IPS-18c (cell line): ENCODE results near the gene PLD1.
"Not testable (repeated sequence)": the region's sequence is repeated elsewhere in the genome, so short reads cannot be mapped to it uniquely, and the experiment has no call there.

Experiments
- H3K4me3 ChIP-seq: 2 replicates; pipeline ENCODE4 v1.7.0; 2013; ENCODE audit warnings: low read depth, mild to moderate bottlenecking, low read length, moderate library complexity; ENCODE audit not compliant: insufficient read depth
- H3K9me3 ChIP-seq: one replicate; pipeline ENCODE4 v1.6.1; 2013; ENCODE audit warnings: mild to moderate bottlenecking, low read length, moderate library complexity; ENCODE audit not compliant: control insufficient read depth, insufficient read depth

The PLD1 gene

DNA sequence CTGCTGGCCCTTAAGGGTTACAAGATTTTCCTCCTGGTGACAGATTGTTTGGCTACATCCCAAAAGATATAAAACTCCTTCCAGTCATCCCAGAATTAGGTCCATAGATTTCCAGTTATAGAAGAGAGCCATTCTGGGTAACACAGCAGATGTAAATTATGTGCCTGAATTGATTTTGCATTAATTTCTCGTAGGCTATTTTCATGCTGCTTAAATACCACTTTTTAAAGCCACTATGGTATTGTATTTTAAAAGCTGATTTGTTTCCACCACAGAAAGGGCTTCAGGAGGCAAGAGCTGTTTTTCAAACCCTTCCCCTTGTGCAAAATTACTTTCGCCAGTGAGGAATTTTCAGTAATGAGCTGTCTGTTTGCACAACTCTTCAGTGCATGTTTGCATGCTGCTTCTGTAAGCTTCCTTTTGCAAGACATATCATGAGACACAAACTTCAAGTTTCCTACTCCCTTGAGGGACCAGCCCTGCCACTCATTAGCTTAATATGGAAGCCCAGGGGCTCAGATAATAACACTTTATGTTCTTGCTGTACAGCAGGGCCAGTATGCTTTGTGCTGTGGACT is 244.7 kb downstream of the PLD1 start:
- no peaks in the 10 kb centered on the region for H3K9me3 ChIP-seq
- H3K4me3 ChIP-seq, result no peak overlapping the region

DNA sequence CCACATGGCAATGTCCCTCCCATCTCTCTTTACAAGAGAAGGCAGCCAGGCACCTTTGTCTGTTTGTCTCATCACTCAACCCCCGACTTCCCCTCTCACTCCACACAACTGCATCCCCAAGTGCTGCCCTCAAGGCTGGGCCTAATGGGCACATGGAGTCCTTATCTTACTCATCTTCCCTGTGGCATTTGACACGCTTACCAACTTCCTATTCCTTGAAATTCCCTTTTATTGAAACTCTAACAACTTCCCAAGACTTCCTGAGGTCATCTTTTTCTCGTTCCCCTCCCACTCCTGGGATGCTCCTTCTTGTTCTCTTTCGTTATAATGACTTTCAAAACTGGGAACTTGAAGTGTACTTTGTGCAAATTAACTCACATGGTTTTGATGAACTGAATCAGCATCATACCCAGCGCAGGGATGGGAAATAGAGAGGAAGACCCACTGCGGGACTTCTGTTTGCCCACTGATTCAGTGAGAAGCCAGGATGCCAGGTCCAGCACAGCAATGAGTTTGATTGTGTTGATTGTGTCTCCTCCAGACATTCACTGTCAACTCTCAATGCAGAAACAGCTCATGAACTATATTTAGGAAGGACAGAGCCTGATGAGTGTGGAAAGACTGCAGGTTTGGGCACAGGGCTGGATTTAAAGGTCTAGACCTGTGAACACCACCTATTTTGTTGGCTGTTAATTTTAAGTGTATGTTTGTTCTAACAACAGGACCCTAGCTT is 245.4 kb downstream of the PLD1 start:
- no peaks in the 10 kb centered on the region for H3K9me3 ChIP-seq
- no peak overlapping the region for H3K4me3 ChIP-seq

DNA sequence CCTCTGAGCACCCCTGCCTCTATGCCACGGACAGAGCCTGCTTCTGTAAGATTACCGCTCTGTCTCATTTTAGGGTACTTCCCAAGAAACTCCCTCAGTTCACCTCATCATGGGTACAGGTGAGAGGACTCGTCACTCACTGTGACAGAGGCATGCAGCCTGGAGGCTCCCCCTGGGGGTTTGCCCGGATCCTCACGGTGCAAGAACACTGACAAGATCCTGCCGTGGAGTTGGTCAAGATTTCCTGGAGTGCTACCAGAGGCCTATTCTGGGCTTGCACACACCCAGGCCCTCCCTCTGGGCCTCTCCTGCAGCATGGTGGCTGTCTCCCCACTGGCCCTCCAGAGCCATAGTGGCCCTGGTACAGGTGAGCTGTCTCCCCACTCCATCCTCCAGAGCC is 247.0 kb downstream of the PLD1 start:
- Histone ChIP-seq H3K4me3 (no peak overlapping the region), H3K9me3 (no peaks in the 10 kb centered on the region)

DNA sequence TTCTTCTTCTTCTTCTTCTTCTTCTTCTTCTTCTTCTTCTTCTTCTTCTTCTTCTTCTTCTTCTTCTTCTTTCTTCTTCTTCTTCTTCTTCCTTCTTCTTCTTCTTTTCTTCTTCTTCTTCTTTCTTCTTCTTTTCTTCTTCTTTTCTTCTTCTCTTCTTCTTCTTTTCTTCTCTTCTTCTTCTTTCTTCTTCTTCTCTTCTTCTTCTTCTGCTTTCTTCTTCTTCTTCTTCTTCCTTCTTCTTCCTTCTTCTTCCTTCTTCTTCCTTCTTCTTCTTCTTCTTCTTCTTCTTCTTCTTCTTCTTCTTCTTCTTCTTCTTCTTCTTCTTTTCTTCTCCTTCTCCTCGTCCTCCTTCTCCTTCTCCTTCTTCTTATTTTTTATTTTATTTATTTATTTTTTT is 247.8 kb downstream of the PLD1 start:
- not testable (repeated sequence) for H3K9me3 ChIP-seq

DNA sequence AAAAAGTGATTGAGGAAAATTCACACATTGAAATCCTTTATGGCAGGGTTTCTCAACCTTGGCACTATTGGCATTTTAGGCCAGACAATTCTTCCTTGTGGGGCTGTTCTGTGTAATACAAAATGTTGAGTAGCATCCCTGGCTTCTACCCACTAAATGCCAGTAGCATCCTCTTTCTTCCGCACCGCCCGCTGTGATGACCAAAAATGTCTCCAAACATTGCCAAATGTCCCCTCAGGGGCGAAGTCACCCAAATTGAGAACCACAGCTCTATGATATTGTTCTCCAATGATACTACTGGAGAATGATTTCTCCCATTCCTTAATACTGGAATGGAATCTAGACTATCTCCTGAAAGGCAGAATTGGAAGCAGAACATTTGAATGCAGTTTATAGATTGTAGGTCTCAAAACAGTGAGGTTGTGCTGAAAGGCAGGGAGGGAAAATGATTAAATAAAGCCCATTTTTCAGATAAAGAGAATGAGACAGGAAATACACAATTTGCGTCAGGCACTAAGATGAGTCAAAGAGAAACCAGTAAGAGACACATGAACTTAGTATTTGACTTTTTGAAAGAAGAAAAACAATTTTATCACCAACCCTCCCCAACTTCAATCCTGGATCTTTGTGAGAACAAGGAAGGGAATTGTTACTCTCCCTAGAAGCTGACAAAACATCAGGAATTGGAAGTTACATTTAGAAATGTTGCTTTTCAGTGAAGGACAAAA is 248.5 kb downstream of the PLD1 start:
- Histone ChIP-seq H3K9me3 (no peaks in the 10 kb centered on the region), H3K4me3 (no peak overlapping the region)

More for the DNA sequence above, 247.8 kb downstream of the PLD1 start:
- not testable (repeated sequence) for H3K4me3 ChIP-seq

DNA sequence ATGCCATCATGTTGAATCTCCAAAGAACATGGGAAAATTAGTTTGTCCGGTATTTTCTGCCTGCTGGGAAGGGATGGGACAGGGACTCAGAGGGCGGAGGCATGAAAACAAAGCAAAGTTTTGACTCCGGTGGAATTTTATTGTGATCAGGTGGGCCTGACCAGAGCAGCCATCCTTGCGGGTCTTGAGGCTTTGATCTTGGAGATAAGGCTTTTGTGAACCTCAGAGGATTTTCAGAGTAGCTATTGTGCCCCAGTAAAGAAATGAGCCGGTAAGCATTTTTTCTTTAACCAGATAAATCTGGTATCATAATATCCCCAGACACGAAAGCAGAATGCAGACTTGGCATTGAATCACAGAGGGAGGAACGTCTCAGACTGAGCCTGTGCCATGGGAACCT is 250.7 kb downstream of the PLD1 start:
- H3K4me3 ChIP-seq, result no peak overlapping the region
- no peaks in the 10 kb centered on the region for H3K9me3 ChIP-seq

DNA sequence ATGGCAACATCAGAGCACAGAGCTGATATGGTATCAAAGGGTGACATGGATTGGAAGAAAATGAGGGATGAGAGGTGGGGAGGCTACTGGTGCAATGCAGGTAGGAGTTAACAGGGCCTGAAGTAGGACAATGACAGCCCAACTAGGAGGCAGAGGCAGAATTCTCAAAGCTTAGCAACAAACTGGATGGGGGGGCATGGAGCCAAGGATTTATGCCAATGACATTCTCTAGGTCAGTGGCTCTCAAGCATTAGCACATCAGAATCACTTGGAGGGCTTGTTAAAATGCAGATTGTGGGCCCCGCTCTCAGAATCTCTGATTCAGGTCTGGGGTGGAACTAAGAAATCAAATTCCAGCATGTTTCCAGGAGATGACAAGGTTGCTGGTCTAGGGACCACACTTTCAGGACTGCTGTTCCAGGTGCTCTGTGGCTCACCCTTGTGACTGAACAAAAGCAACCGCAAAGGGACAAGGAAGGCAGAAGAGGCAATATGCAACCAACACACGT is 252.0 kb downstream of the PLD1 start:
- H3K4me3 ChIP-seq, result no peak overlapping the region

DNA sequence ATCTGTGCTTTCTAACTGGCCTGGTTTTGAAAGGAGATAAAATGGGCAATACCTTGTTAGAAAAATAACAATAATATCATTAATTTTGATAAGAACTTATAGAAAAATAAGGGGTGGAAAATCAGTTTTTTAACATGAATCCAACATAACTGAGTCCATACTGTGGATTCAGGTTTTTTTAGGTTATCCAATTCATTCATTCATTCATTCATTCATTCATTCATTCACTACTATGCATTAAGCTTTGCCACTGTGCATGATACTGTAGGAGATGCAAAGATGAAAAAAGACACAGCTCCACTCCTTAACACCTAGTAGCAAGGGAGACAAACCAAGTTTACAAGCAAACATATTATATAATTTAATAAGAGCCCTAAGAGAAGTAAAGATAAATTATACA is 253.1 kb downstream of the PLD1 start:
- Histone ChIP-seq H3K4me3 (no peak overlapping the region), H3K9me3 (no peaks in the 10 kb centered on the region)

More for the DNA sequence above, 252.0 kb downstream of the PLD1 start:
- no peaks in the 10 kb centered on the region for H3K9me3 ChIP-seq

DNA sequence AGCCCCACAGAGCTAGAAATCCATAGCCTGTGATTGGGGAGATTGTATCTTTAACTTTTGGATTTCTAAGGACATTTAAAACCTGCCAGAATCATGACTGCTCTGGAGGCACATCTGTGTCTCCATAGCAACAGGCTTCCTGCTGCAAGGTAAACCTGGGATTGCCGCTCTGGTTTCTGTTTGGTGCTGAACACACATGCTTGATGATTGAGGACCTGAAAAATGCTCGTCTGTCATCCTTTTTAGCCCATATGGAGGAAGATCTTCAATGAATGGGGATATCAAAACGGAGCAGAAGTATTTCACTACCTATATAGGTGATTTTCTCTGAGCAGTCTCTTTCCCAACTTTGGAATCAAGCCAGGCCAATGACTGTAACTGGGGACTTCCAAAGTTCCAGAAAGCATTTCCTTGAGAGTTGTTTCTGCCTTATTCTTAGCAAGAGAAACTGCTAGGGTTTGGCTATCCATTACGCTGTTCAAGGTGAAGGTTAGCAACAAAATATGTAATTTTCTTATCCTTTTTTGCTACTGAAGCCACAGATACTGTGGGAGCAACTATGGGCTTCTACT is 253.6 kb downstream of the PLD1 start:
- H3K4me3 ChIP-seq, result no peak overlapping the region
- no peaks in the 10 kb centered on the region for H3K9me3 ChIP-seq

DNA sequence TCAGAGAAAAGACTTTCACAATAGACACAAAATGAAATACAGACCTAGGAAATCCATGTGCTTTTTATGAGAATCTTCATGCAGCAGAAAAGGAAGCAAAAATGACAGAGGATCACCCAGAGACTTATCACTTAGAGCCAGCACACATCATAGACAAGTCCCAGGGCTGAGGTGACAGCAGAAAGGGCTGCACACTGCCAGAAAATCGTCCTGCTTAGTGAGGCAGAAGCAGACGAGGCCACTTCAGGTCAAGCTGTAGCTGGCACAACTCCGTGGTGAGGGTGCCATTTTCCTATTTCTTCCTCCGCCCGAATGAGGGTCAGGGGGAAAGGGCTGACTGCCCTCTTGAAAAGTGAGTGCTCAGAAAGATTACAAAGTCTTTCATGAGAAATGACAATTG is 254.1 kb downstream of the PLD1 start:
- Histone ChIP-seq H3K4me3 (no peak overlapping the region), H3K9me3 (no peaks in the 10 kb centered on the region)

DNA sequence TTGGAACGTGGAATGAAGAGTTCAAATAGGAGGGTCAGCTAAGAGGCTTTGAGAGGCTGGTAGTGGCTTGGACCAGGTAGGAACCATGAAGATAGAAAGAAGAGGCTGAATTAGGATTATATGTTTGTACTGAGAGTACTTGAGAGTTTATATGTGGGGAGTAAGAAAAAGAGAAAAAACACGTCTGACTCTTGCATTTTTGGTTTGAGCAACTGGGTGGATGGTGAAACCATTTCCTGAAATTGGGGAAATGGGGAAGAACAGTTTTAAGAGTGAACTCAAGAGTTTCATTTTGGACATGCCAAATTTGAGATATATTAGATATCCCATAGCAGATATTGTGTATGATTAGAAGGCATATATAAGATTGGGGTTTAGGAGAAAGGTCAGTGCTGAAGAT is 257.2 kb downstream of the PLD1 start:
- Histone ChIP-seq H3K9me3 (no peaks in the 10 kb centered on the region), H3K4me3 (no peak overlapping the region)

DNA sequence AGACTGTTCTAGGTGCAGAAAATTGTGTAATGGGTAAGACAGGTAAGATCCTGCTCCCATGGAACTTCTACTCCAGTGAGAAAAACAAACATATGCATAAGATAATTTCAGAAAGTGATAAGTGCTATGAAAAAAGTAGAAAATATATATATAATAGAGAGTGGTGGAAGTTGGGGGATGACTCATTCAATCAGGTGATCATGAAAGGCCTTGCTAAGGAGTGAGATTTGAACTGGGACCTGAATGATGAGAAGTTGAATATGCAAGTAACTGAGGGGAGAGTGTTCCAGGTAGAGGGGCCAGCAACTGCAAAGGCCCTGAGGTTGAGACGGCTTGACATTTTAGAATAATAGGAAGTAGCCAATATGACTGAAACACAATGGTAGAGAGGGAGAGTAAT is 257.8 kb downstream of the PLD1 start:
- no peaks in the 10 kb centered on the region for H3K9me3 ChIP-seq
- no peak overlapping the region for H3K4me3 ChIP-seq

DNA sequence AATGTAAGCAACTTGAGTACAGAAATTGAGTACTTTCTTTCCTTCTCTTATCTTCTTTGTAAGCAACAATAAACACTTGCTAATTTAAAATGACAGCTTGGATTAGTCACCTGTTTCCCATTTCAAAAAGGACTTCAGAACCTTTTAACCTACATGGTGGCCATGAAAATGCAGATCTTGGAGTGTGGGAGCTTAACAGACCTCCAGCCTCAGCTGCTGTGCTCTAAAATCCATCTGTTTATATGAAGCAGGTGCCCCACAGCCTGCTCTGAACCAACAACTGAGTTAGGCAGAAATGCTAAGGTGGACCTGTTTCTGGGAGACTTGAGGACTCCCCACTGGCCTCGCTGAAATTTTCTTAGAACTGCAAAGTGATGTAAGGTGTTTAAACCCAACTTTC is 259.0 kb downstream of the PLD1 start:
- no peak overlapping the region for H3K4me3 ChIP-seq
- no peaks in the 10 kb centered on the region for H3K9me3 ChIP-seq
